Umbilical cord (tissue), 2 donors: ENCODE data around the gene PLCH2. TPM values are rescaled to one million over a fixed set of nuclear protein-coding genes. Genes with fewer than 3 reads are reported as not detected.
"Not testable (repeated sequence)": the region's sequence is repeated elsewhere in the genome, so short reads cannot be mapped to it uniquely, and the experiment has no call there.

Experiments used
- DNase-seq: peaks from one replicate; pipeline ENCODE4 v3.0.0-alpha.2; 2015; ENCODE audit warnings: low spot score
- total RNA-seq: library from RNA; depleted of rRNA; stranded (reverse); fragments of >200 nt; gene quantifications from one replicate; pipeline ENCODE4 v1.2.3, GENCODE V29; 2014; ENCODE audit warnings: low replicate concordance; ENCODE audit not compliant: insufficient read depth

Gene PLCH2
- total RNA-seq, 1 donor from 2014 or later = 11.1 TPM

DNA sequence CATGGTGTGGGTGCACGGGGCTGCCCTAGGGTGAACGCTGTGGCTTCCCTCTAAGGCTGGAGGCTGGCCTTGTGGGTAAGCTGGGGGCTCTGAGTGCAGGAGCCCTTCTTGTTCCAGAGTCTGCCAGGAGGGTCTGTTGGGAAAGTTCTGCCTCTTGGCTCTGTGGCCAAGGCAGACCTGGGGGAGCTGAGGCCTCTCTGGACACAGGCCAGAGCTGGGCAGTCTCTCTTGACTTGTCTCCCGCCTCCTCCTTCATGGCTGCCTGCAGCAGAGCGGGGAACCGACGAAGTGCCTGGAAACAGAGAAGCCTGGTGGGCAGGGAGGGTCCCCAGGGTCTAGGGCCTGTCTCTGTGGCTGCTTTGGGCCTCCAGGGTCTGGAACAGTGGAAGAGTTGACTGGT is 33.4 kb upstream of the PLCH2 start:
- DNase-seq = peak; percentile 73

DNA sequence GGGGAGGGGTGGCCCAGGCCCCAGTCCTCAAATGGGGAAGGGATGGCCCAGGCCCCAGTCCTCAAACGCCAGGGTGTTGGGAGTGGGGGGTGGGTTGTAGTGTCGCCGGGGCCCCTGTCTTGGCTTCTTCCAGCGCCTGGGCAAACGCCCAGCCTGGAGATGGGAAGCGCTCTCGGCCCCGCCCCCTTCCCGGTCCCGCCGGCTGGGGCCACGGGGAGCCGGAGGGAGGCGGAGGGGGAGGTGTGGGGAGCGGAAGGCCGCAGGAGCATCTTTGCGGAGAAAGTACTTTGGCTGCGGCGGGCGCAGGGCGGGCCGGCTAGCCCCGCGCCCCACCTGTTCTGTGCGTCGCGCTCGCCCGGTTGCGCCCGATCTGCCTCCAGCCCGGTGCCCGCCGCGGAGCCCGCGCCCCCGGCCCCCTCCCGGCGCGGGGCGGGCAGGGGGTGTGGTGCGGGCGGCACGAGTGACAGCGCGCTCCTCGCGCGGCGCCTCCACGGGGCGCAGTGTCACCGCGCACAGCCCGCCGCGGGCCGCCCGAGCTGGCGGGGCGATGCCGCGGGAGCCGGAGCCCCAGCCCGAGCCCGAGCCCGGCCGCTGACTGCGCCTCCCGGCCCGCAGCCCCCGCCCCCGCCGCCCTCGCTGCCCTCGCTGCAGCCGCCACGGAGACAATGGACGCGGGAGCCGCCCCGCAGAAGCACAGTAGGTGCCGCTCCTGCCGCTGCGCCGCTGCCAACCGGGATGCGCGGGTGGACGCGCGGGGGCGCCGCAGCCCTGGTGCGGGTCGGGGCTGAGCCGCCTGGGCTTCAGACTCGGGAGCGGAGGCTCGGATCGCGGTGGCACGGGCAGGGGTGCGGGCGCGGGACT is 32.6 kb upstream of the PLCH2 start:
- no peak for DNase-seq

DNA sequence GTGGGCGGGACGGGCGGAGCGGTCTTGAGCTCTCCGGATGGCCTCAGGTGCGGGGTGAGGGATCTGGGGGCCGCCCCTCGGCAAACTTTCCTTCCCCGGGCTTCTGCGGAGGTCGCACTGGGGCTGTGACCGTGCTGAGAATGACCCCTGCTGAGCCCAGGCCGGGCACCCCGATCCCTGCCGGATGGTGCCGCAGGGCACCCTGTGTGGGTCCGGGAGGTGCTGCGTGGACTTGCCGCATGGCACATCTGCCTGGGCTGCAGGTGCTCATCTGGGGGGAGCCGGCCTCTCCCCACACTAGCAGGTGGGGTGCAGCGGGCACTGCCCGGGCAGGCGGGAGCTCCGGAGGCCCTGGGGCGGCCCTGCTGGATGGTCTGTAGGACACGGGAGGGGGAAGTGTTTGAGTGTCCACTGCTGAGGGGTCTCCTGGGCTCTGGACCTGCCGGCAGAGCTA is 31.9 kb upstream of the PLCH2 start:
- no peak for DNase-seq

DNA sequence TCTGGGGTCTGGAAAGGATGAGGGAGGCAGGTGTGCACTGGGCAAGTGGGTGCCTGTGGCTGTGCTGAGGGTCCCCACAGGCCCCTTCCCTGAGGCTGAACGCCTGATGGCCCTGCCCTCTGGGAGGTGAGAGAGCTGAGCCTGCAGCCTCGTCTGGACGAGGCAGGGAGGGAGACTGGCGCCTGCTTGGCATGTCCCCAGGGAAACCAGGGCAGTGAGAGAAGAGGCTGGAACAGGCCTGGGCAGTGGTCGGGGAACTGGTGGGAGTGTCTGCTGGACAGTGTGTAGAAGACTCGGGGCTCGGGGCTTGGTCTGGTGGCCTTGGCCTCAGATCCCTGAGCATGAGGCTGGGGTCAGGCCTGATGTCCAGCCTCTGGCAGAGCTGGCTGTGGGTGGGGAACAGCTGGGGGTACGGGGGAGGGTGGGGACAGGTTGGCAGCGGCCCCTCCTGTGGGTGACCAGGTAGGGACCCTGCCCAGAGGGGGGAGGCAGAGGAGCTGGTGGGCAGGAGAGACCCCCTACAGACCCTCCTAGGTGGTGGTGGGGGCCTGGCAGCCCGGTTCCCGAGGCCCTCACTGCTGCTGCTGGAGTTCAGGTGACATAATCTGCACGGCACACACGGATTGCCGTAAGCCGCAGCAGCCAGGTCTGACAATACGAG is 30.8 kb upstream of the PLCH2 start:
- no peak for DNase-seq

DNA sequence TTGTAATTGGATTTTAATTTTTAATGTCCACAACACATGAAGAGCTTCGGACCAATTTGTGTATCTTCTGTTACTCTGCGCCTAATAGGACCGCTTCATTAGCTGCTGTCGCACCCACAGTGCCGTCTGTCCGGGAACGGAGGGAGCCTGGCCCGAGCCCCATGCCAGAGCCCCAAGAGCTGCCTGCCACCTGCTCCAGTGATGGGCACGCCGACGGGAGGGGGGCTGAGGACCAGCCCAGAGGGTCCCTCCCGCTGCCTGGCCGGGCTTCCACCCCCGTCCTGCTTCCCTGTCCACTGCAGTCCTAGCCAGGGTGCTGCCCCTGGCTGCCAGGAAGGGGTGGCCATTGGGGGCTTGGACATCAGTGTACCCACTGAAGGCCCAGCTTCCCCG is 30.3 kb upstream of the PLCH2 start:
- DNase-seq = no peak

DNA sequence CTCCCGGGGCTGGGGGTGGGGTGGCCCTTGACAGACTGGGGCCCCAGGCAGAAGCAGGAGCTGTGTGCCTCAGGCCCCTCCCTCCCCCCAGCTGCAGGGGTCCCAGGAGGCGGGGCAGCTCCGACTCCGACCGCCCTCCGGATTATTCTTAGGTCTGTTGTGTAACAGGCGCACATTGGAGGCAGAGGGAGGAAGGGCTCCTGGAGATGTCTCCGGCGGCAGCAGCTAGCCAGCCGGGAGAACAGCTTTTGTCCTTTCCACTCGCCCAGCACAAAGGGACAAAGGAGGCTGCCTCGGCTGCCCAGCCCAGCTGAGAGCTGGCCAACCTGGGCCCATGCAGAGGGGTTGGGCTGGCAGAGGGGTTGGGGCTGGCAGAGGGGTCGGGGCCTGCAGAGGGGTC is 29.7 kb upstream of the PLCH2 start:
- DNase-seq = peak; percentile 33

DNA sequence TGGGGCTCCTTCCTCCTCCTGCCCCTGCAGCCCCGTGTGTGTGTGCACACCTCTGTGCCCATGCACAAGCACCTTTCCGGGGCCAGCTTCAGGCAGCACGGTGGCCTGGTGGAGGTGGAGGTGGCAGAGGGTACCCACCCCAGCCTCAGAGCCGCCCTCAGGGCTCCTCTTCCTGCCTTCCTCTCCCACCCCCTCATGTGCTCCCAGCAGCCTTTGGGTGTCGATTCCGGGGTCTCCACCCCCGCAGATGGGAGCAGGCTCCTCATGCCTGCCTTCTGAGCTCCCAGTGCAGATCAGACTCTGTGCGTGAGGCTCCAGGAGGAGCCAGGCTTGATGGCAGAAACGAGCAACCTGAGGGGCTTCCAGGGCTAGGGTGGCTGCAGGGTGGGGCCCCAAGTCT is 29.2 kb upstream of the PLCH2 start:
- DNase-seq = no peak

DNA sequence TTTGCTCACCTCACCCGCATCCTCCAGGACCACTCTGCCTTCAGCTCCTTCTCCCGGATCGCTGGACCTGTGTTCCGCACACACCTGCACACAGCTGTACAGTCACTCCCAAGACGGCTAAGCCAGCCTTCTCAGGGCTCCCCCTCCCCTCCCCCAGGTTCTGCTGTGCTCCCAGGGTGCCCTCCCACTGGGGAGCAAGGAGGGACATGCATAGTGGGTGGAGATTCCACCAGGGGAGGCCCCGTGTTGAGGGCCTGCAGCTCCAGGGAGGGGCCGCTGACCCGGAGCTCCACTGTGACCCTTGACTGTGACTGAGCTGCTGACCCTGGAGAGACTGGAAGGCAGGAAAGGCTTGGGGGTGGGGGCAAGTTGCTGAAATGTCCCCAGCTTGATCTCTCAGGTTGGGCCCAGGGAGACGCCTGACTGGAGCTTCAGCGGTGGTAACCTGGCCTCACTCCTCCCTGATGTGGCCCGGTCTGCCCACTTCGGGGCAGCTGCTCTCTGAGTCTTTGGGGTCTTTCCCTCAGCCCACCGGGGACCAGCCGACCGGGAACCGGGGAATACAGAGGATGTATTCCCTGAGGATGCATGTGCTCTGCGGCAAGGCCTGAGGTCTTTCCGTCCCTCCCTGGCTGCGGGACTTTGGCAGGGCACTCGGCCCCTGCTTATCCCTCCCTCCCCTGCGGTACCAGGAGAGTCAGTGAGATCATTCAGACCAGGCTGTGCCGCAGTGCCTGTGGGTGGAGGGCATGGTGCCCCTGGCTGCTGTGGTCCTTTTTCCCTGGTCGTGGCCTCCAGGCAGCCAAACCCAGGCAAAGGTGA is 28.6 kb upstream of the PLCH2 start:
- no peak for DNase-seq

DNA sequence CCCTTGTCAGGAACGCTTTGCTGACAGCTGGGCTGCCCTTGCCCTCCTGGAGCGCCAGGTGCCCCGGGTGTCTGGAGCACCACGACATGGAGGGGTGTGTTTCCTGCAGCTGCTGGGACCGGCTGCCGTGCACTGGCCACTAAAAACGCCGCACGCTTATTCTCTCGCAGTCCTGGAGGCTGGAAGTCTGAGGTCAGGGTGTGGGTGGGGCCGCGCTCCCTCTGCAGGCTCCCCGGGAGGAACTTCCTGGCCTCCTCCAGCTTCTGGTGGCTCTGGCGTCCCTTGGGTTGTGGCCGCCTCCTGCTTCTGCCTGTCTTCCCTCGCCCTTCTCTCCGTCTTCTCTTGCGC is 28.0 kb upstream of the PLCH2 start:
- DNase-seq = no peak

DNA sequence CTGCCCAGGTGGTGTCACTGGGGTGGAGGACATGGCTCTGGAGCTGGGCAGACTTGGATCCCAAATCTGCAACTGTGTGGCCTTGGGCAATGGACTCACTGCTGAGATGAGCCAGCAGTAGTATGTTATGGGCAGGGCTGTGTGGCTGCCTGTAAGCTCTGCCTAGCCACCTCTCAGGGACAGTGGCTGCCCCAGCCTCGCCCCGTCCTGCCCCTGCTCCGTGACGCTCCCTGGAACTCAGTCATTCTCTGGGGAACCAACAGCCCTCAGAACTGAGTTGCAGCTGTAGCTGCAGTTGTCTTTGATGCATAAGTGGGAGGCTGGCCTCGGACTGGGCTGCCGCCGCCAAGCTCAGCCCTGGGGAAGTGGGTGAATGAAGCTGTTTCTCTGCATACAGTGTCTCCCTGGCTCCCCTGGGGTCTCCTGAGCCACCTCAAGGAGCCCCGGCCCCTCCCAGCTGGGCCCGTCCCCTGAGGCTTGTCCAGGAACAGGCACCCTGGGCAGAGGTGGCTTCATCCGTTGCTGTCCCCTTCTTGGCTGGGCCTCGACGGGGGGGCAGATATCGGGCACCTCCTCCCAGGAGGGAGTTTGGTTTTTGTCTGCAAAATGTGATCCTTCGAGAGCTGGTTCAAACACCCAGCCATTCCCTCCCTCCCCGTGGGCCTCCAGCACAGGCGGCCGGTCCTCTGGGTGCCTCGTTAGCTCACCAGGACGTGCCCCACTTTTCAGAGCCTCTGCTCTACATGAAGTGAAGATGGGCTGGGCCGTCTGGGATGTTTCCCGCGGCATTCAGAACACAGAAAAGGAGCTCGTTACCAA is 26.2 kb upstream of the PLCH2 start:
- no peak for DNase-seq

DNA sequence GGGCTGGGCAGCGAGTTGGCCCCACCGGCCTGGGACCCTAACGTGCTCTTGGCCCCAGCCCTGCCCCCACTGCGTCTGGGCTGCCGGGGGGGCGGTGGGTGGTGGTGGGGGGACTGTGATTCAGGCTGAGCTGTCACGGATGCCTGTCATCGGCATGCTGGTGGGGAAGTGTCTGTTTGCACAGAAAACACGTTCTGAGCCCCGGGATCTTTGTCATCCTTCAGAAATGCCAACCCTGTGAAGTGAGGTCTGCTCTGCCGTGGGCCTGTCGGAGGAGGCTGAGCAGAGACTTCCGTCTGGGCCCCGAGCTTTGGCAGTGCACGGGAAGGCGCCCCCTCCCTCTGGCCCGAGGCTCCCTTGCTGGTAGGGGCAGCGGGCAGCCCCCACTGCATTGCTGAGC is 24.3 kb upstream of the PLCH2 start:
- DNase-seq = peak; percentile 45

DNA sequence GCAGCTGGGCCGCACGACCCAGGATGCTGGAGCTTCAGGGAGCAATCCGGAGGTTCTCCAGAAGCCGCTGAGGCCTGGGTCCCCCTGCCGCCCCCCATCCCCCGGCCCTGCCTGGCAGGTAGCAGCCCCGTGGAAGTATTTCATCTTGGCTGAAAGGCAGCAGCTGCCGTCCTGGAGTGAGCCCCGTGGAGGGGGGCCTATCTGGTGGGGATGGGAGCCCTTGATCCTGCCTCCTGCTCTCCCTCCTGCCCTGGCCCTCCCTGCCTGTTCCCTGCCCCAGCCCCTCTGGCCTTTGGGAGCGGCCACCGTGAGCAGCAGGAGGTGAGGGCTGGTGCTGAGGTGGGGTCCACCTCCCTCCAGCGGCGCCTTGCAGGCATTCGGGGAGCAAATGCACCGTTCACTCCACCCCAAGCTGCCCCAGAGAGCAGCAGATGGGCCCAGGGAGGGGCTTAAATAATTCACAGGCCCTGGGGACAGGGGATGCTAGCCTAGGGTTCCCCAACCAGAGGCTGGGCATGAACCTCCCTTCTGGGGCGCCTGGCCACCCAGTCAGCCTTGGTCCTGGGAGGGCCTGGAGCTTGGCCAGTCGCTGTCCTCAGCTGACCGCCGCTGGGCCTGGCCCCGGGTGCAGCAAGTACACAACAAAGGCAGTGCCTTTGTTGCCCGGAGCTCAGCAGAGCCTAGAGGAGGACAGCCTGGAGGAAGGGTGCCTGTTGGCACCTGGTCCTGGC is 23.7 kb upstream of the PLCH2 start:
- DNase-seq = no peak

DNA sequence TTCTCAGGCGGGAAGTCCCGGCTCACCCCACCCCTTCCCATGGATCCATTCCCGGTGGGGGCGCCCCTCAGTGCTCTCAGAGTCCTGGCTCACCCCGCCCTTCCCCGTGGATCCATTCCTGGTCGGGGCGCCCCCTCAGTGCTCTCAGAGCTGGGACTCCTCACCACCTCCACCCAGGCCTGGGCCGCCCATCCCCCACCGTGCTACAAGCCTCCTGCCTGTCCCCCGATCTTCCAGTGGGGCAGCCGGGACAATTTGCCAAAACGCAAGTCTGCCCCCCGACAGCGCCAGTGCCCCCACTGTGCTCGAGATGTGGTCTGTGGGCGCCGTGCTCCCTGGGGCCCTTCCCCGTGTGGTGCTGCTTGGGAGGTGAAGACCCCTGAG is 23.2 kb upstream of the PLCH2 start:
- no peak for DNase-seq

DNA sequence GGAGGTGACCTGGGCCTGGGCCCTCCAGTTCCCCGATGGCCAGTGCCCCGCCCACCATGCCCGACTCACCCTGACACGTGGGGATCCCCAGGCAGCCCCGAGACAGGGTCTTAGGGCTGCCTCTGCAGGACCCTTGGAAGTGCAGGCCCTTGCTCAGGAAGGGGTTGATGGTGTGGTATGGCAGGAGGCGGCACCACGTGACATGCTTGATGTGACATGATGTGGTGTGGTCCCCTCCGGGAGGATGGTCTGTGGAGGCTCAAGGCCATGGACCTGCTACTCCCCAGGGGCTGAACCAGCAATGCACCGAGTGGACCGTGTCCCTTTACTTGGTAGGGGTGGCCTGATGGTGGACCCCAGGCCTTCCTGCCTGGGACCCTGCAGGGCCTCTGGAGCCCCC is 21.9 kb upstream of the PLCH2 start:
- DNase-seq = no peak

DNA sequence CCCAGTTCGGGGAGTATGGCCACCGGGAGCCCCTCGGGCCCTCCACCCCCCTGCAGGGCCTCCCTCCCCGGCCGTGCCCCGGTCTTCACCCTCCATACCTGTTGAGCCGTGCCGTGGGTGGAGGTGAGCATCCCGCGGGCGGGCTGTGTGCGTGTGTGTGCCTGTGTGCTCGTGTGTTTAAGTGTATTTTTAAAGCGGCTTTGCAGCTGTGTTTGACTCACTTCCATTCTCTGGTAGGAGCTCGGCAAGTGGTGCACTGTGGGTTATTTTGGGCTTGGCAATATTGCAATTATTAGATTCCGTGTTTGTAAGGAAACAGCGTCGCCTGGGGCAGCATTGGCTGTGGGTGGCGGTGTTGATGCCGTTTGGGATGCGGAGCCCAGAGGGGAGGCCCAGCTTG is 20.3 kb upstream of the PLCH2 start:
- no peak for DNase-seq

DNA sequence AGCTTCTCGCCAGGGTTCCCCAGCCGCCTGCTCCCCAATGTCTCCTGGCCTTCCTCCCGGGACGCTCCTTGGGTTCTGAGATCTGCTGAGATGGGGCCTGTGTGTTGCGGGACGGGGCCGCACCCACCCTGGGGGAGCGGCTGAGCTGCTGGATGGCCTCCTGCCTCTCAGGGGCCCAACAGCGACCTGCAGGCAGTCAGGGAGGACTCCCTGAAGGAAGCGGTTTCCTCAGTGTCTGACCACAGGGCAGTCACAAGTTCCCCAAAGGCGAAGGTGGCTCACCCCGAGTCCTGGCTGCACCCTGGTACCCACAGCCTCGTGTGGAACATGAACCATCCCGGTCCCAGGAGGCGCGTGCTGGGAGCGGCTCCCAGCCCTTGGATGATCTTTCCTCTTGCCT is 18.6 kb upstream of the PLCH2 start:
- no peak for DNase-seq

DNA sequence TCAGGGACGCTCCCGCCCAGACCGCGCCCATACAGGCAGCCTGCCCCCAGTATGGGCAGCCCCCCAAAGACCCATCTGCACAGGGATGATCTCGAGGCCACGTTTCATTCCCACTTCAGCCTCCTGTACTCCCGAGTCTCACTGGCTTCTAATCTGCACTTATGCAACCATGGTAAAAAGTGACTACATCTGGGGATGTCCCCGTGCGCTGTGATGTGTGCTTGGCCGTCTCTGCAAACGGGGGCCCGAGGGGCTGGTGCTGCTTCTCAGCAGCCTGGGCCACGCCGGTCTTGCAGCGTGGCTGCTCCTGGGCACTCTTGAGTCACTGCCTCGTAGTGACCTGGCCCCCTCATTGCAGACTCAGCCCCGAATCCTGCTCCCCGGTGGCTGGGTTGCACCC is 17.4 kb upstream of the PLCH2 start:
- no peak for DNase-seq

DNA sequence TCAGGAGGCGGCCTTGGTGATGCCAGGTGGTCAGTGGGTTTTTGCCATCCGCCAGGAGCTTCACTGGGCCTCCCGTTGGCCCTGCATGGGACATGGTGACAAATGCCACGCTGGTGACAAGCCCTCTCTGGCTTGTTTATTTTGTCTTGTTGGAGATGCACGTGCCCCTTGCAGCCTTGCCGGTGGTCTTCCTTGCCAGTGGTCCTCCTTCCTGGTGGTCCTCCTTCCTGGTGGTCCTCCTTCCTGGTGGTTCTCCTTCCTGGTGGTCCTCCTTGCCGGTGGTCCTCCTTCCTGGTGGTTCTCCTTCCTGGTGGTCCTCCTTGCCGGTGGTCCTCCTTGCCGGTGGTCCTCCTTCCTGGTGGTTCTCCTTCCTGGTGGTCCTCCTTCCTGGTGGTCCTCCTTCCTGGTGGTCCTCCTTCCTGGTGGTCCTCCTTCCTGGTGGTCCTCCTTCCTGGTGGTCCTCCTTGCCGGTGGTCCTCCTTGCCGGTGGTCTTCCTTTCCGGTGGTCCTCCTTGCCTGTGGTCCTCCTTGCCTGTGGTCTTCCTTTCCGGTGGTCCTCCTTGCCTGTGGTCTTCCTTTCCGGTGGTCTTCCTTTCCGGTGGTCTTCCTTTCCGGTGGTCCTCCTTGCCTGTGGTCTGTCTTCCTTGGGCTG is 16.9 kb upstream of the PLCH2 start:
- not testable (repeated sequence) for DNase-seq

DNA sequence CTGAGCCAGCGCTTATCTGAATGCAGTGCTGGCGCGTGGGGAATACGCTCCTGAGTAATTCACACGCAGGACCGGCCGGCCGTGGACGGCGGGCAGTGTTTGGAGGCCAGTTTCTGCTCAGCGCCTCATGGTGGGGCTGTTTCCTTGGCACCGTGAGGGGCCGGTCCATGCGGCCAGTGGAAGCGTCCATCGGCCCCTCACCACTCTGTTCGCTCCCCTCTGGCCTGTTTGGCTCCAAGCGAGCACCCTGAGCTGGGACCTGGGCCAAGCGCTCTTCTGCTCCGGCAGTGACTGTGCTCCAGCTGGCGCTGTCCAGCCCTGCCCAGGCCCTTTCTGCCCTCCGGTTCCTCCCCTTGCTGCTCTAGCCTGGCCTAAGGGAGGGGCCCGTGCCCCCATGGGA is 16.3 kb upstream of the PLCH2 start:
- peak; percentile 44 for DNase-seq

DNA sequence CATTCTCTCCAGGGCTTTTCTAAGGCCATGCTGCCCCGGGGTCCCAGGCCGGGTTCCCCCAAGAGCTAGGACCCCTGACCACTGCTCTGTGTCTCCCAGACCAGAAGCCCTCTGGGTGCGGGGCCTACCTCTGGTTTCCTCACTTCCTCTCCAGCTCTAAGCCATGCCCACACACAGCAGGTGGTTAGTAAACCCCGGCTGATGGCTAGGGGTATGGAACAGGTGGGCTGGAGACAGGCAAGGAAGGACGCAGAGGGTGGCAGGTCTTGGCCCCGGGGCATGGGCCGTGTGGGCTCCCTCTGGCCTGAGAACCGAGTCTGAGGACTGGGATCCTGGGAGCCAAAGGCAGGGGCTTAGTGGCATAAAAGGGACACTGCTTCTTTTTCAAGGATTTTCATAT is 15.9 kb upstream of the PLCH2 start:
- no peak for DNase-seq
